Measurements from ENCODE around the gene RAD9A.

GRCh38 chr11:67397536-67397935 lies 5.8 kb downstream of the RAD9A start:
- TF ChIP-seq, protein P1, sequence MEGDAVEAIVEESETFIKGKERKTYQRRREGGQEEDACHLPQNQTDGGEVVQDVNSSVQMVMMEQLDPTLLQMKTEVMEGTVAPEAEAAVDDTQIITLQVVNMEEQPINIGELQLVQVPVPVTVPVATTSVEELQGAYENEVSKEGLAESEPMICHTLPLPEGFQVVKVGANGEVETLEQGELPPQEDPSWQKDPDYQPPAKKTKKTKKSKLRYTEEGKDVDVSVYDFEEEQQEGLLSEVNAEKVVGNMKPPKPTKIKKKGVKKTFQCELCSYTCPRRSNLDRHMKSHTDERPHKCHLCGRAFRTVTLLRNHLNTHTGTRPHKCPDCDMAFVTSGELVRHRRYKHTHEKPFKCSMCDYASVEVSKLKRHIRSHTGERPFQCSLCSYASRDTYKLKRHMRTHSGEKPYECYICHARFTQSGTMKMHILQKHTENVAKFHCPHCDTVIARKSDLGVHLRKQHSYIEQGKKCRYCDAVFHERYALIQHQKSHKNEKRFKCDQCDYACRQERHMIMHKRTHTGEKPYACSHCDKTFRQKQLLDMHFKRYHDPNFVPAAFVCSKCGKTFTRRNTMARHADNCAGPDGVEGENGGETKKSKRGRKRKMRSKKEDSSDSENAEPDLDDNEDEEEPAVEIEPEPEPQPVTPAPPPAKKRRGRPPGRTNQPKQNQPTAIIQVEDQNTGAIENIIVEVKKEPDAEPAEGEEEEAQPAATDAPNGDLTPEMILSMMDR (conservative IDR thresholded peaks at IDR 0.05; ENCODE audit: low read depth, low read length): no peak
- no peak for TF ChIP-seq EZH2 (IDR thresholded peaks at IDR 0.05; ENCODE audit: borderline replicate concordance, low read depth, low read length, poor library complexity, severe bottlenecking)
